Skeletal muscle tissue (tissue), 4 donors: ENCODE data around the gene FBXO9. TPM values are rescaled to one million over a fixed set of nuclear protein-coding genes. Genes with fewer than 3 reads are reported as not detected.
"Not testable (repeated sequence)": the region's sequence is repeated elsewhere in the genome, so short reads cannot be mapped to it uniquely, and the experiment has no call there.

ENCODE experiments used
- H3K27ac ChIP-seq: one replicate; pipeline ENCODE4 v1.7.0; 2013; ENCODE audit warnings: mild to moderate bottlenecking, low read depth, low read length, inconsistent platforms
- H3K27me3 ChIP-seq, 3 donors: one replicate each; pipeline ENCODE4 v1.7.0; 2013; ENCODE audit warnings: low read length in 3 of 3; ENCODE audit not compliant: control insufficient read depth in 3 of 3, insufficient read depth in 3 of 3
- H3K36me3 ChIP-seq, 3 donors: one replicate each; pipeline ENCODE4 v1.7.0; 2013; ENCODE audit warnings: low read length in 3 of 3; ENCODE audit not compliant: control insufficient read depth in 3 of 3, insufficient read depth in 3 of 3
- H3K4me1 ChIP-seq, 3 donors: one replicate each; pipeline ENCODE4 v1.7.0; 2013; ENCODE audit warnings: low read length in 3 of 3, mild to moderate bottlenecking in 3 of 3; ENCODE audit not compliant: control insufficient read depth in 3 of 3, insufficient read depth in 3 of 3
- H3K4me3 ChIP-seq, 3 donors: one replicate each; pipeline ENCODE4 v1.7.0; 2013; ENCODE audit warnings: low read length in 3 of 3
- H3K9ac ChIP-seq, 3 donors: one replicate each; pipeline ENCODE4 v1.7.0; 2013; ENCODE audit warnings: low read length in 3 of 3, mild to moderate bottlenecking in 3 of 3, moderate library complexity in 2 of 3, low read depth in 1 of 3
- H3K9me3 ChIP-seq, 3 donors: one replicate each; pipeline ENCODE4 v1.7.0; 2013; ENCODE audit warnings: low read length in 3 of 3; ENCODE audit not compliant: control insufficient read depth in 3 of 3
- total RNA-seq: library from RNA; depleted of rRNA; stranded (reverse); fragments of >200 nt; gene quantifications from one replicate; pipeline ENCODE4 v1.2.3, GENCODE V29; 2014
- donor health status: Osteomylitis.

FBXO9 gene
- total RNA-seq, 1 donor from 2014 or later: 30.8 TPM

- Histone ChIP-seq H3K4me1 (peaks cover 31 to 36% (median 36%) of the 10 kb centered on the region in 3 donors), H3K27me3 (no peaks in the 10 kb centered on the region), H3K9me3 (no peaks in the 10 kb centered on the region), H3K36me3 (peaks cover 0 to 3% (median 0%) of the 10 kb centered on the region in 3 donors), H3K27ac (peak overlapping the region; percentile 50), H3K4me3 (peak overlapping the region; percentile 23 to 78 (median 32)), H3K9ac (peak overlapping the region; percentile 33 to 57 (median 47))
These were observed 6.6 kb upstream of the FBXO9 start for GRCh38 chr6:53058388-53059195.

DNA sequence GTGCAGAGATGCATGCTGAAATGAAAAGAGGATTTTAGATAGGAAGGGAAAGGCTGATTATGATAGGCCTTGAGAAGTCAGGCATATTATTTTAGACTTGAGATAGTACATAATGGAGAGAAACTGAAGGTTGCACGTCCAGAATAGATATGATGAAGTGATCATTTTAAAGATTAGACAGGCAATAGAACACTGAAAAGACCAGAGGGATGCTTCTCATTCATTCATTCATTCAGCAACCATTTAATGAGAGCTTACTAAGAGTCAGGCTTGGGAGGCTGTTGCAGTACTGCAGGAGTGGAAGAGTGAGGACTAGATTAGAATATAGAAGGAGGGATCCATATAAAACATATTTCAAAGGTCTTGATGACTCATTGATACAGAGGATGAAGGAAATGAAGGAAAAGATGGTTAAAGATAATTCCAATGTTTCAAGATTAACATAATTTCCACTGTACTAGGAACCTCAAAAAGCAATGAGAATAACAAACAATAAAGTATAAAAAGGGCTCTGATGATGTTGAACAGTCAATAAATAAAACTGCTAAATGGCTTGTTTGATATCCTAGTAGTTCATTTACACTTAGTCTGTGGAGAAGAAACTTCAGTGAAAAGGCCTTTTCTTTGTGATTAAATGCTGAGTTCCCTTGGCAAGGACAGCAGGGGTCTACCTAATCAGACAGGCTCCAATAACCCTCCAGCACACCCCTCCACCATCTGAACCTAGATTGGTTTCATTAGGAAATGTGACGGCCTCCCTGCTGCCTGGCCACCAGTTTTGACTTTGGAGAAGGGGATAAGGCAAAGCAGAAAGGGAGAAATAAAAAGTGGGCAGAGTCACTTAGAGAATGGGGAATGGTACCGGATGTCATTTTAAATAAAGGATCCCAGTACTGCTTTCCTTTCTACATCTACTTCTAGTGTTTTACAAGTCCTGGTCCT lies 5.3 kb upstream of the FBXO9 start:
- H3K36me3 ChIP-seq: no peaks in the 10 kb centered on the region
- peak overlapping the region; percentile 78 to 82 (median 79) for H3K4me3 ChIP-seq
- H3K4me1 ChIP-seq: peaks cover 31 to 32% (median 32%) of the 10 kb centered on the region in 3 donors
- H3K27me3 ChIP-seq: no peaks in the 10 kb centered on the region
- H3K9ac ChIP-seq: peak overlapping the region; percentile 89 to 95 (median 91)
- peak overlapping the region; percentile 92 for H3K27ac ChIP-seq
- no peaks in the 10 kb centered on the region for H3K9me3 ChIP-seq

GRCh38 chr6:53062169-53062539 lies 3.0 kb upstream of the FBXO9 start:
- Histone ChIP-seq H3K9me3 (no peaks in the 10 kb centered on the region), H3K36me3 (no peaks in the 10 kb centered on the region), H3K27ac (peak overlapping the region; percentile 92), H3K27me3 (no peaks in the 10 kb centered on the region), H3K4me3 (peak overlapping the region; percentile 78 to 82 (median 79)), H3K4me1 (peaks cover 37 to 41% (median 39%) of the 10 kb centered on the region in 3 donors), H3K9ac (peak overlapping the region; percentile 89 to 95 (median 91))

DNA sequence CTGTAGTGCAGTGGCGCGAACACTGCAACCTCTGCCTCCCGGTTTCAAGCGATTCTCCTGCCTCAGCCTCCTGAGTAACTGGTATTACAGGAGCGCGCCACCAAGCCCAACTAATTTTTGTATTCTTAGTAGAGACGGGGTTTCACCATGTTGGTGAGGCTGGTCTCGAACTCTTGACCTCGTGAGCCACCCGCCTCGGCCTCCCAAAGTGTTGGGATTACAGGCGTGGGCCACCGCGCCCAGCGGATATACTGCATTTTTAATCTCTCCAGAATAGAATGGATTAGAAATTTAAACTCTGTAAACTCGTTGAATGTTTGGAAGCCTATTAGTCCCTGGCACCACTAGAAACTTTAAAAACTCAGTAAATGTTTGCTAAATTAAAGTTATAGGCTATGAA lies 949 bp upstream of the FBXO9 start:
- not testable (repeated sequence) for H3K27ac ChIP-seq

DNA sequence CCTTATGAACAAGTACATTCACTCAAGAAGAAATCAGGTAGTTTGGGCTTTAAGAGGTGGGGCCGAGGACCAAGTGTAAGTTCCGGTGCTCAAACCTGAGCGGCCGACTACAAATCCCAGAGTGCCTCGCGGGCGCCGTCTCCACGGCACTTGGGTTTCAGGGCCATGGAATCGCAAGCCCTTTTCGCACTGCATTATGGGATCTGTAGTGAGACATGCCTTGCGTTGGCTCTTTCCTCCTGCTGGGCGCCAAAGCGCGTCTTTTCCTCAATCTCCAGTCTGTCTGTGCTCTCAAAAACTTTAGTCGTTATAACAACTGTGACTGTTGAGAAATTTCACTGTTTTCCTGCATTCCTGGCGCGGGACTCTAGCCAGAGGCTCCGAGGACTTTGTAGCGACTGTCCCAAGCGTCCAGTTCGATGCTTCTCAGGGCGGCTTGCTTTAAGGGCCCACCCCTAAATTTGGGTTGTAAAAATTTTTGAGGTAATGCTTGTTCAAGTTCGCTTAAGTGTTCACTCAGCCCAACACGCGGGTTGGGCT lies 408 bp upstream of the FBXO9 start:
- Histone ChIP-seq H3K27me3 (no peaks in the 10 kb centered on the region), H3K4me1 (peaks cover 20 to 29% (median 23%) of the 10 kb centered on the region in 3 donors), H3K4me3 (peak overlapping the region; percentile 90 to 99 (median 92)), H3K27ac (peak overlapping the region; percentile 80), H3K9ac (peak overlapping the region; percentile 87 to 92 (median 90)), H3K9me3 (no peaks in the 10 kb centered on the region), H3K36me3 (peaks cover 0 to 5% (median 0%) of the 10 kb centered on the region in 3 donors)

More for the DNA sequence above, 949 bp upstream of the FBXO9 start:
- H3K4me3 ChIP-seq: peak overlapping the region in 2 of 3 donors; percentile 24 to 46
- peaks cover 25 to 34% (median 28%) of the 10 kb centered on the region in 3 donors for H3K4me1 ChIP-seq
- H3K9ac ChIP-seq: peak overlapping the region in 1 of 3 donors; percentile 90
- H3K9me3 ChIP-seq, H3K27me3 ChIP-seq, H3K36me3 ChIP-seq: not testable (repeated sequence)

- peaks cover 0 to 5% (median 0%) of the 10 kb centered on the region in 3 donors for H3K36me3 ChIP-seq
- H3K9me3 ChIP-seq: no peaks in the 10 kb centered on the region
- no peaks in the 10 kb centered on the region for H3K27me3 ChIP-seq
- peaks cover 14 to 22% (median 17%) of the 10 kb centered on the region in 3 donors for H3K4me1 ChIP-seq
- H3K4me3 ChIP-seq: peak overlapping the region; percentile 90 to 99 (median 92)
- H3K9ac ChIP-seq: peak overlapping the region; percentile 87 to 92 (median 90)
- peak overlapping the region; percentile 80 for H3K27ac ChIP-seq
These were observed 843 bp downstream of the FBXO9 start for GRCh38 chr6:53066077-53066417.

DNA sequence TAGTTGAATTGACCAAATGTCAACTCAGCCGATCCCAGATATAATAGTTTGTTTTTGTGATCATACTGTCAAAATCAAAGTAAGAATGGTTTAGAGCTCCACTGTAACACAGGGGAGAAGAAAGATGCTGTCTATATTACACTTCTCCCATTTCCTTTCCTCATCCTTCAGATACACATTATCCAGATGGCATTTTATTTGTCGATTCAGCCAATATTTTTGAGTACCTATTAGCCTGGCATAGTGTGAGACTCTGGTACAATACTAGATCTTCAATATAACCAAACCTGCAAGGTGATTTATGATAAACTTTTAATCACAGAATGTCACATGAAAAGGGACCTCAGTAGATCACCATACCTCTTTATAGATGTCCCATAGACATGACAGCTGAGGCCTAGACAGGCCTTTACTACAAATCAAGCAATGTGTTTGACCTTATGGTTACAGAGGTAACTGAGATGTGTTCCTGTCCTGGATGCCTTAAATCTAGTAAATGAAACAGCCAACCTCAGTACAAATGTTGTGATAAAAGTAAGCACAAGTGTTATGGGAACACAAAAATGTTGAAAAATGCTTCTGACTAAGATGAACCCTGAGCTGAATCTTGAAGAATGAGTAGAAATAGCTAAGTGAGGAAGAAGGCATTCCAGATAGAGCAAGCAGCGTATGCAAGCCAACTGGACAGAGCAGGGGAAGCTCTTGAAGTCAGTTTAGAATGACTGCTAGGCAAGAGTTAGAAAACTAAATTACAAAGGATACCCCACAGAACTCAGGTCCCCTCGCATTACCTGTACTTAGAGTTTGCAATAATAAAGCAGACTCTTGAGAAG lies 1.9 kb downstream of the FBXO9 start:
- peak overlapping the region in 2 of 3 donors; percentile 8 to 31 for H3K4me3 ChIP-seq
- no peak overlapping the region for H3K27ac ChIP-seq
- H3K9ac ChIP-seq: peak overlapping the region; percentile 10 to 87 (median 25)
- H3K4me1 ChIP-seq: peaks cover 14 to 20% (median 15%) of the 10 kb centered on the region in 3 donors
- H3K27me3 ChIP-seq: no peaks in the 10 kb centered on the region
- peaks cover 0 to 13% (median under 1%) of the 10 kb centered on the region in 3 donors for H3K36me3 ChIP-seq
- no peaks in the 10 kb centered on the region for H3K9me3 ChIP-seq

DNA sequence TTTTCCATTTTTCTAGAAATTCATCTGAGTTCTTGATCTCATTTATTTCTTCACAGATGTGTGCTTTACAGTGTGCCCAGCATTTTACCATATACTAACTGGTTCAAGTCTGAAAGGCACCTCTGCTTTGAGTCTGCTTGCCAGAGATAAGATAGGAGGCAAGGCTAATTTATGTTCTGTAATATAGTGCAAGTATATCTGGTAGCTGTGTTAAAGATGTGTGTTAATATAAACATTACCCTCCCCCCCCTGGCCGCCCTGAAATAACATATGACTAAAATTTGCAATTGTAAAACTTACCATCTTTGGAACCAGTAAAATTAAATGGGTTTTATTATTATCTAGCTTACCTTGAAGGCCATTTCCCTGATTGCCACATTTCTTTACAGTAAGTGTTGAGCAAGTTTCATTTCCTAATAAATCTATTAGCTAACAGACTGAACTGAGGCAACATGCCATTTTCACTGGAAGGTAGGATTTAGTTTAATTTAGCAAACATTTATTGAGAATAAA lies 2.7 kb downstream of the FBXO9 start:
- H3K27ac ChIP-seq: no peak overlapping the region

GRCh38 chr6:53069427-53069826 lies 4.2 kb downstream of the FBXO9 start:
- peaks cover 7 to 25% (median 16%) of the 10 kb centered on the region in 3 donors for H3K36me3 ChIP-seq
- H3K9ac ChIP-seq: no peak overlapping the region
- peaks cover 14 to 15% (median 15%) of the 10 kb centered on the region in 3 donors for H3K4me1 ChIP-seq
- H3K4me3 ChIP-seq: no peak overlapping the region
- H3K9me3 ChIP-seq: no peaks in the 10 kb centered on the region
- no peaks in the 10 kb centered on the region for H3K27me3 ChIP-seq
- H3K27ac ChIP-seq: no peak overlapping the region

More for the DNA sequence above, 2.7 kb downstream of the FBXO9 start:
- Histone ChIP-seq H3K36me3 (peaks cover 0 to 17% (median 5%) of the 10 kb centered on the region in 3 donors), H3K4me1 (peaks cover 14 to 15% (median 15%) of the 10 kb centered on the region in 3 donors), H3K9me3 (no peaks in the 10 kb centered on the region), H3K27me3 (no peaks in the 10 kb centered on the region), H3K9ac (no peak overlapping the region), H3K4me3 (no peak overlapping the region)
